GM12878 (cell line): Measurements from ENCODE around the gene PIK3R4.

Experiments
- BRCA1 ChIP-seq: IDR thresholded peaks from 2 replicates; pipeline ENCODE4 v1.6.1; 2011; ENCODE audit warnings: low read depth, low read length, improper control_type of control experiment
- EP300 ChIP-seq, 2 experiments: fragments of 150-350 bp in 1 of 2; IDR thresholded peaks; 2 replicates each; pipeline ENCODE4 v1.6.1; 2011 to 2012; ENCODE audit warnings: low read depth in 2 of 2, low read length in 2 of 2, borderline replicate concordance in 1 of 2, improper control_type of control experiment in 1 of 2, inconsistent platforms in 1 of 2; ENCODE audit not compliant: control insufficient read depth in 1 of 2
- MAX ChIP-seq: IDR thresholded peaks from 2 replicates; pipeline ENCODE4 v1.6.1; 2012; ENCODE audit warnings: low read depth, low read length, improper control_type of control experiment
- TF ChIP-seq, protein P1 (sequence below), 3 experiments: IDR thresholded peaks in 2 of 3; conservative IDR thresholded peaks in 1 of 3; 2 replicates each; pipeline ENCODE4 v1.5.1; 2011; ENCODE audit warnings: low read depth in 3 of 3, low read length in 3 of 3, mild to moderate bottlenecking in 3 of 3, control low read depth in 2 of 3, moderate library complexity in 2 of 3, inconsistent platforms in 1 of 3, mixed read lengths in 1 of 3; ENCODE audit not compliant: control insufficient read depth in 2 of 3, insufficient read depth in 1 of 3; ENCODE audit errors: extremely low read depth in 1 of 3
- TF ChIP-seq, protein P2 (sequence below): IDR thresholded peaks from 2 replicates; pipeline ENCODE4 v1.6.1; 2011; ENCODE audit warnings: mild to moderate bottlenecking, low read depth, low read length, moderate library complexity; ENCODE audit not compliant: insufficient replicate concordance

GRCh38 chr3:130748981-130749380, 2.4 kb upstream of the PIK3R4 start:
- TF ChIP-seq, protein P1, sequence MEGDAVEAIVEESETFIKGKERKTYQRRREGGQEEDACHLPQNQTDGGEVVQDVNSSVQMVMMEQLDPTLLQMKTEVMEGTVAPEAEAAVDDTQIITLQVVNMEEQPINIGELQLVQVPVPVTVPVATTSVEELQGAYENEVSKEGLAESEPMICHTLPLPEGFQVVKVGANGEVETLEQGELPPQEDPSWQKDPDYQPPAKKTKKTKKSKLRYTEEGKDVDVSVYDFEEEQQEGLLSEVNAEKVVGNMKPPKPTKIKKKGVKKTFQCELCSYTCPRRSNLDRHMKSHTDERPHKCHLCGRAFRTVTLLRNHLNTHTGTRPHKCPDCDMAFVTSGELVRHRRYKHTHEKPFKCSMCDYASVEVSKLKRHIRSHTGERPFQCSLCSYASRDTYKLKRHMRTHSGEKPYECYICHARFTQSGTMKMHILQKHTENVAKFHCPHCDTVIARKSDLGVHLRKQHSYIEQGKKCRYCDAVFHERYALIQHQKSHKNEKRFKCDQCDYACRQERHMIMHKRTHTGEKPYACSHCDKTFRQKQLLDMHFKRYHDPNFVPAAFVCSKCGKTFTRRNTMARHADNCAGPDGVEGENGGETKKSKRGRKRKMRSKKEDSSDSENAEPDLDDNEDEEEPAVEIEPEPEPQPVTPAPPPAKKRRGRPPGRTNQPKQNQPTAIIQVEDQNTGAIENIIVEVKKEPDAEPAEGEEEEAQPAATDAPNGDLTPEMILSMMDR (IDR thresholded peaks at IDR 0.05 in 2 of 3, conservative IDR thresholded peaks at IDR 0.05 in 1 of 3; ENCODE audit: control insufficient read depth in 2 of 3, extremely low read depth in 1 of 3, insufficient read depth in 1 of 3, low read depth in 3 of 3, low read length in 3 of 3) = no peak
- TF ChIP-seq EP300 (IDR thresholded peaks at IDR 0.05; ENCODE audit: borderline replicate concordance in 1 of 2, control insufficient read depth in 1 of 2, low read depth in 2 of 2, low read length in 2 of 2) = no peak
- no peak for TF ChIP-seq MAX
- no peak for TF ChIP-seq BRCA1
- TF ChIP-seq, protein P2, sequence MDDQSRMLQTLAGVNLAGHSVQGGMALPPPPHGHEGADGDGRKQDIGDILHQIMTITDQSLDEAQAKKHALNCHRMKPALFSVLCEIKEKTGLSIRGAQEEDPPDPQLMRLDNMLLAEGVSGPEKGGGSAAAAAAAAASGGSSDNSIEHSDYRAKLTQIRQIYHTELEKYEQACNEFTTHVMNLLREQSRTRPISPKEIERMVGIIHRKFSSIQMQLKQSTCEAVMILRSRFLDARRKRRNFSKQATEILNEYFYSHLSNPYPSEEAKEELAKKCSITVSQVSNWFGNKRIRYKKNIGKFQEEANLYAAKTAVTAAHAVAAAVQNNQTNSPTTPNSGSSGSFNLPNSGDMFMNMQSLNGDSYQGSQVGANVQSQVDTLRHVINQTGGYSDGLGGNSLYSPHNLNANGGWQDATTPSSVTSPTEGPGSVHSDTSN = no peak
